Heart left ventricle (tissue), 13 donors: ENCODE results near the gene ASB18.

ENCODE experiments used
- POLR2A ChIP-seq, 2 donors: fragments of 450-650 bp; IDR thresholded peaks; one replicate each; pipeline ENCODE4 v1.6.1; 2017; ENCODE audit warnings: antibody characterized with exemption in 2 of 2, mild to moderate bottlenecking in 2 of 2, moderate library complexity in 2 of 2
- TF ChIP-seq, protein P1 (sequence below), 12 donors: fragments of 200-600 bp; sonication (generic) in 4 of 12; IDR thresholded peaks; one replicate each; pipeline versions ENCODE4 v1.5.0 to v1.8.0; 2018 to 2022; ENCODE audit warnings: antibody characterized with exemption in 12 of 12, mild to moderate bottlenecking in 5 of 12
- donor health status: ischemic (EF 13 %, LVEDD 7.1; RV severe dilation, severe dysfunction).
- donor health status: DM: no; HTN: yes; CAD: no.
- donor health status: DM: no; HTN: no; CAD: no.
- donor health status: ischemic (EF 25% LVEDD 6.9; RV normal size, moderate dysfunction).
- donor health status: ischemic (EF 25% LVEDD 5.7; RV mildly dilated, moderate dysfunction).
- donor health status: ischemic (EF 35%, LVEDD 5.7; RV mildly dilated, moderate dysfunction).
- donor health status: nonischemic (EF 11% LVEDD 7.7; RV severe dilation, severe dysfunction).
- donor health status: DM: yes; HTN: yes; CAD: no.
- donor health status: PGD.
- donor health status: ischemic (EF 29% LVEDD 5.4; RV normal size, mild dysfunction).
- donor health status: nonischemic (EF 23%, LVEDD 6.1; RV moderate dilation, normal function).

GRCh38 chr2:236155406-236155805 is 108.8 kb downstream of the ASB18 start:
- TF ChIP-seq, protein P1, sequence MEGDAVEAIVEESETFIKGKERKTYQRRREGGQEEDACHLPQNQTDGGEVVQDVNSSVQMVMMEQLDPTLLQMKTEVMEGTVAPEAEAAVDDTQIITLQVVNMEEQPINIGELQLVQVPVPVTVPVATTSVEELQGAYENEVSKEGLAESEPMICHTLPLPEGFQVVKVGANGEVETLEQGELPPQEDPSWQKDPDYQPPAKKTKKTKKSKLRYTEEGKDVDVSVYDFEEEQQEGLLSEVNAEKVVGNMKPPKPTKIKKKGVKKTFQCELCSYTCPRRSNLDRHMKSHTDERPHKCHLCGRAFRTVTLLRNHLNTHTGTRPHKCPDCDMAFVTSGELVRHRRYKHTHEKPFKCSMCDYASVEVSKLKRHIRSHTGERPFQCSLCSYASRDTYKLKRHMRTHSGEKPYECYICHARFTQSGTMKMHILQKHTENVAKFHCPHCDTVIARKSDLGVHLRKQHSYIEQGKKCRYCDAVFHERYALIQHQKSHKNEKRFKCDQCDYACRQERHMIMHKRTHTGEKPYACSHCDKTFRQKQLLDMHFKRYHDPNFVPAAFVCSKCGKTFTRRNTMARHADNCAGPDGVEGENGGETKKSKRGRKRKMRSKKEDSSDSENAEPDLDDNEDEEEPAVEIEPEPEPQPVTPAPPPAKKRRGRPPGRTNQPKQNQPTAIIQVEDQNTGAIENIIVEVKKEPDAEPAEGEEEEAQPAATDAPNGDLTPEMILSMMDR (IDR thresholded peaks at IDR 0.05): no peak
- TF ChIP-seq POLR2A (IDR thresholded peaks at IDR 0.05): no peak
